GM12878 (cell line): ENCODE measurements around the gene SLC29A1.
A peak's percentile ranks its signal among the peaks of the same experiment; 100 is the strongest.

Source experiments
- BCL3 ChIP-seq: IDR thresholded peaks from 2 replicates; pipeline ENCODE4 v1.6.1; 2011; ENCODE audit warnings: borderline replicate concordance, low read depth, mild to moderate bottlenecking, moderate library complexity, low read length; ENCODE audit not compliant: insufficient read depth, poor library complexity, severe bottlenecking
- CTCF ChIP-seq, 3 experiments: IDR thresholded peaks in 2 of 3; conservative IDR thresholded peaks in 1 of 3; 2 replicates each; pipeline ENCODE4 v1.5.1; 2011; ENCODE audit warnings: low read depth in 3 of 3, low read length in 3 of 3, mild to moderate bottlenecking in 3 of 3, control low read depth in 2 of 3, moderate library complexity in 2 of 3, inconsistent platforms in 1 of 3, mixed read lengths in 1 of 3; ENCODE audit not compliant: control insufficient read depth in 2 of 3, insufficient read depth in 1 of 3; ENCODE audit errors: extremely low read depth in 1 of 3
- EP300 ChIP-seq, 2 experiments: fragments of 150-350 bp in 1 of 2; IDR thresholded peaks; 2 replicates each; pipeline ENCODE4 v1.6.1; 2011 to 2012; ENCODE audit warnings: low read depth in 2 of 2, low read length in 2 of 2, borderline replicate concordance in 1 of 2, improper control_type of control experiment in 1 of 2, inconsistent platforms in 1 of 2; ENCODE audit not compliant: control insufficient read depth in 1 of 2
- FOS ChIP-seq: IDR thresholded peaks from 3 replicates; pipeline ENCODE4 v1.6.1; 2011; ENCODE audit warnings: borderline replicate concordance; ENCODE audit not compliant: insufficient read length; ENCODE audit errors: extremely low read depth
- GABPA ChIP-seq: IDR thresholded peaks from 2 replicates; pipeline ENCODE4 v1.6.1; 2014; ENCODE audit warnings: antibody characterized with exemption, low read depth, mild to moderate bottlenecking, inconsistent platforms
- JUND ChIP-seq: IDR thresholded peaks from 2 replicates; pipeline ENCODE4 v1.6.1; 2012; ENCODE audit warnings: low read depth, mild to moderate bottlenecking, low read length, improper control_type of control experiment, moderate library complexity
- MXI1 ChIP-seq: fragments of 150-350 bp; IDR thresholded peaks from 2 replicates; pipeline ENCODE4 v1.6.1; 2011; ENCODE audit warnings: low read depth, mild to moderate bottlenecking, inconsistent platforms, low read length, improper control_type of control experiment
- POLR2A ChIP-seq: IDR thresholded peaks from 2 replicates; pipeline ENCODE4 v1.6.1; 2011; ENCODE audit warnings: low read depth, mild to moderate bottlenecking, low read length
- POLR2AphosphoS5 ChIP-seq: IDR thresholded peaks from 2 replicates; pipeline ENCODE4 v1.6.1; 2011; ENCODE audit warnings: mild to moderate bottlenecking, low read length, inconsistent platforms
- POU2F2 ChIP-seq: IDR thresholded peaks from 3 replicates; pipeline ENCODE4 v1.6.1; 2011; ENCODE audit warnings: low read depth, mild to moderate bottlenecking, low read length, borderline replicate concordance
- ZSCAN29 ChIP-seq: fragments of 450-650 bp; IDR thresholded peaks from 2 replicates; pipeline ENCODE4 v1.6.1; 2017; ENCODE audit warnings: mild to moderate bottlenecking, moderate library complexity

- TF ChIP-seq BCL3: no peak
- no peak for TF ChIP-seq MXI1
- TF ChIP-seq JUND: no peak
- TF ChIP-seq POLR2AphosphoS5: peak; percentile 58
- no peak for TF ChIP-seq CTCF (IDR thresholded peaks at IDR 0.05 in 2 of 3, conservative IDR thresholded peaks at IDR 0.05 in 1 of 3; ENCODE audit: control insufficient read depth in 2 of 3, extremely low read depth in 1 of 3, insufficient read depth in 1 of 3, low read depth in 3 of 3, low read length in 3 of 3)
- TF ChIP-seq GABPA: no peak
- no peak for TF ChIP-seq ZSCAN29
- no peak for TF ChIP-seq POU2F2
- no peak for TF ChIP-seq FOS
- TF ChIP-seq EP300 (IDR thresholded peaks at IDR 0.05; ENCODE audit: borderline replicate concordance in 1 of 2, control insufficient read depth in 1 of 2, low read depth in 2 of 2, low read length in 2 of 2): no peak
- peak; percentile 47 for TF ChIP-seq POLR2A
Observed at GRCh38 chr6:44249082-44249748, 25.8 kb downstream of the SLC29A1 start.
